Adrenal gland (tissue), 19 donors: Measurements from ENCODE around the gene JCHAIN. TPM values are rescaled to one million over a fixed set of nuclear protein-coding genes. Genes with fewer than 3 reads are reported as not detected.

Experiments
- DNase-seq, 7 donors: peaks; one replicate each; pipeline ENCODE4 v3.0.0-alpha.2; 2019 to 2020
- H3K27ac ChIP-seq, 5 donors: fragments of 200-600 bp; sonication (generic) in 4 of 5; 1 replicate in 3 of 5; 2 replicates in 2 of 5; pipeline versions ENCODE4 v1.5.1 to v1.8.0; 2016 to 2020; ENCODE audit warnings: mild to moderate bottlenecking in 1 of 5
- H3K27me3 ChIP-seq: fragments of 200-600 bp; 2 replicates; pipeline ENCODE4 v1.8.0; 2021
- H3K36me3 ChIP-seq, 2 donors: fragments of 200-600 bp; replicated peaks in 1 of 2; 1 replicate in 1 of 2; 2 replicates in 1 of 2; pipeline versions ENCODE4 v1.5.1 to v1.8.0; 2018 to 2022
- H3K4me1 ChIP-seq, 2 donors: fragments of 200-600 bp; replicated peaks in 1 of 2; 1 replicate in 1 of 2; 2 replicates in 1 of 2; pipeline versions ENCODE4 v1.5.1 to v1.8.0; 2018 to 2021
- H3K4me3 ChIP-seq, 4 donors: fragments of 200-600 bp; sonication (generic) in 3 of 4; one replicate each; pipeline ENCODE4 v1.5.1; 2016 to 2018
- H3K9me3 ChIP-seq, 3 donors: fragments of 200-600 bp; sonication (generic) in 1 of 3; replicated peaks in 1 of 3; 1 replicate in 2 of 3; 2 replicates in 1 of 3; pipeline versions ENCODE4 v1.5.1 to v1.8.0; 2016 to 2021
- POLR2A ChIP-seq, 2 donors: fragments of 450-650 bp; IDR thresholded peaks; one replicate each; pipeline ENCODE4 v1.6.1; 2017; ENCODE audit warnings: antibody characterized with exemption in 2 of 2, mild to moderate bottlenecking in 2 of 2, moderate library complexity in 1 of 2
- WGBS, 4 donors: extraction: QIAGEN DNeasy Blood & Tissue Kit in 2 of 4; methylation state at CpG; one replicate each; pipeline versions ENCODE4 v1.1.5 to v1.1.7; 2013 to 2017; 5-methylcytosine and 5-hydroxymethylcytosine counted together
- intact Hi-C, 2 donors: fragments of 100-400 bp; cut with DNase I; formaldehyde crosslinking; loops; one replicate each; pipeline versions ENCODE4 v1.14.1 to v1.15.0; 2022 to 2023
- long read RNA-seq, 10 donors: library from polyadenylated mRNA in 3 of 10; unstranded in 2 of 10; stranded (forward) in 1 of 10; transcript quantifications; one replicate each; pipeline ENCODE4 v2.0.0 and lab custom pipeline, GENCODE V29; 2021 to 2026
- polyA plus RNA-seq, 3 donors: library from polyadenylated mRNA; stranded (reverse); fragments of 200-250 nt in 2 of 3; fragments of 350-450 nt in 1 of 3; fragmentation: Illumina TruSeq in 1 of 3; extraction: RNeasy Lipid Tissue Mini Kit (QIAGEN cat#74804) in 1 of 3; gene quantifications; one replicate each; pipeline ENCODE4 v1.2.3, GENCODE V29; 2013 to 2014
- total RNA-seq, 9 donors: library from RNA; depleted of rRNA in 4 of 9; stranded (reverse); fragments of >200 nt in 4 of 9; fragments of 120-200 nt in 1 of 9; fragmentation: NEBNext Ultra II Directional in 1 of 9; extraction: Animal tissue kit (Norgen Biotek cat#: 25700) in 1 of 9; gene quantifications; one replicate each; pipeline versions ENCODE4 v1.1.0 to v1.2.4, GENCODE V29; 2013 to 2023
- TF ChIP-seq, protein P1 (sequence below), 6 experiments: fragments of 450-650 bp in 4 of 6; fragments of 200-600 bp in 2 of 6; sonication (generic) in 1 of 6; IDR thresholded peaks; 1 replicate in 5 of 6; 2 replicates in 1 of 6; pipeline versions ENCODE4 v1.5.1 to v1.8.0; 2016 to 2021; ENCODE audit warnings: antibody characterized with exemption in 6 of 6, mild to moderate bottlenecking in 2 of 6, moderate library complexity in 1 of 6
- donor health status: healthy with polysubstance abuse.
- donor health status: Bipolar disorder and iron deficiency.
- donor health status: DM: yes; HTN: yes; CAD: no.
- donor health status: DM: no; HTN: no; CAD: no.
- donor health status: DM: no; HTN: no; CAD: no.
- donor health status: DM: yes; HTN: yes; CAD: no.

Gene JCHAIN
- total RNA-seq: 10 to 100 TPM in 1 of 9 donors, 1 to 10 TPM in 5, under 1 TPM in 2, not detected in 1; 0.11 to 24.9 (median 1.9) TPM
- 100 to 1,000 TPM in 1 of 3 donors, 1 to 10 TPM in 1, under 1 TPM in 1; 0.98 to 124 (median 8.3) TPM for polyA plus RNA-seq
- long read RNA-seq, donor 1, partial matches to known transcripts: 8 of 8 reads
- long read RNA-seq, donor 1, other reads (novel, unspliced or antisense): 0 of 8 reads
- long read RNA-seq, donor 2: 0 reads
- long read RNA-seq, donor 3: 0 reads
- long read RNA-seq, donor 4: 0 reads
- long read RNA-seq, donor 5, transcript JCHAIN-201 (4 exons, 1,438 nt): major isoform, 17 of 18 reads
- long read RNA-seq, donor 5, partial matches to known transcripts: 0 of 18 reads
- long read RNA-seq, donor 5, other reads (novel, unspliced or antisense): 1 of 18 reads
- long read RNA-seq, donor 6, partial matches to known transcripts: 0 of 7 reads
- long read RNA-seq, donor 6, other reads (novel, unspliced or antisense): 3 of 7 reads
- long read RNA-seq, donor 7: 0 reads
- long read RNA-seq, donor 8: 0 reads
- long read RNA-seq, donor 9: 0 reads
- long read RNA-seq, donor 10: 0 reads

DNA sequence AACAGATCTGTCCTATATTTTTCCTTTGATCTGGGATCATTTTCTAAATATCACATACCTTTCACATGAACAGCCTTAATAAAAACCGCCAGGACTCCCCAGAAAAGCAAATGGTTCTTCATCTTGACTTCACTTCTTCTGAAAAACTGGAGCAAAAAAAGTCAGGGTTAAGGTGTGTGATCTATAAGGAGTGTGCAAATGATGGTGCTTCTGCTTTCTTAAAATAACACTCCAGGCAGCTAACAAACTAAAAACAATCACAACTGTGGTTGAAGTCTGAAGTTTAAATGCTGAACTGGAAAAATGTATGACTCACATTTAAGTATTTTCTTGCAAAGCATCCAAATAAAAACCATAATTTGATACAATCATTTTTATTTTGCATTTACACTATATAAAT lies at the start of gene JCHAIN:
Gene JCHAIN, minus strand, starts transcription at position 140 of the 400 bp plus-strand sequence. Its CDS starts 18 bp downstream, at position 122.
- Histone ChIP-seq H3K36me3 (no peaks in the 10 kb centered on the region), H3K27me3 (no peaks in the 10 kb centered on the region), H3K27ac (no peak within 1 kb of the TSS), H3K4me3 (no peak within 1 kb of the TSS), H3K9me3 (no peaks in the 10 kb centered on the region), H3K4me1 (no peaks in the 10 kb centered on the region)
- no peak for TF ChIP-seq POLR2A (IDR thresholded peaks at IDR 0.05)
- TF ChIP-seq, protein P1, sequence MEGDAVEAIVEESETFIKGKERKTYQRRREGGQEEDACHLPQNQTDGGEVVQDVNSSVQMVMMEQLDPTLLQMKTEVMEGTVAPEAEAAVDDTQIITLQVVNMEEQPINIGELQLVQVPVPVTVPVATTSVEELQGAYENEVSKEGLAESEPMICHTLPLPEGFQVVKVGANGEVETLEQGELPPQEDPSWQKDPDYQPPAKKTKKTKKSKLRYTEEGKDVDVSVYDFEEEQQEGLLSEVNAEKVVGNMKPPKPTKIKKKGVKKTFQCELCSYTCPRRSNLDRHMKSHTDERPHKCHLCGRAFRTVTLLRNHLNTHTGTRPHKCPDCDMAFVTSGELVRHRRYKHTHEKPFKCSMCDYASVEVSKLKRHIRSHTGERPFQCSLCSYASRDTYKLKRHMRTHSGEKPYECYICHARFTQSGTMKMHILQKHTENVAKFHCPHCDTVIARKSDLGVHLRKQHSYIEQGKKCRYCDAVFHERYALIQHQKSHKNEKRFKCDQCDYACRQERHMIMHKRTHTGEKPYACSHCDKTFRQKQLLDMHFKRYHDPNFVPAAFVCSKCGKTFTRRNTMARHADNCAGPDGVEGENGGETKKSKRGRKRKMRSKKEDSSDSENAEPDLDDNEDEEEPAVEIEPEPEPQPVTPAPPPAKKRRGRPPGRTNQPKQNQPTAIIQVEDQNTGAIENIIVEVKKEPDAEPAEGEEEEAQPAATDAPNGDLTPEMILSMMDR (IDR thresholded peaks at IDR 0.05): no peak
- no peak for DNase-seq
- WGBS, 4 donors: 44 to 84% (median 75%) methylated on average over 1 of the region's 1 CpG
- intact Hi-C loops: no loop called here

DNA sequence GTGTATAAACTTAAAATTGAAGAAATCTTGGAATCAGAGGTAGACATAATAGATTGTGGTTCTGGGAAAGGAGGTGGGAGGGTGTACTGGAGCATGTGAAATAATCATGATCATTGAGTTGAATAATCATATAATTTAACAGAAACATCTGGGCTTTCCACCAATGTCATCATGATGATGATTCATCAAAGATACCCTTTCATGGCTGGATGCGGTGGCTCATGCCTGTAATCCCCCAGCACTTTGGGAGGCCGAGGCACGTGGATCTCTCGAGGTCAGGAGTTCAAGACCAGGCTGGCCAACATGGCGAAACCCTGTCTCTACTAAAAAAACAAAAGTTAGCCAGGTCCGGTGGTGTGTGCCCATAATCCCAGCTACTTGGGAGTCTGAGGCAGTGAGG lies 48.8 kb upstream of the JCHAIN start:
- DNase-seq: peak in 2 of 7 donors; percentile 25 to 42
- intact Hi-C loops: loop anchor here in 1 of 2 donors (10.0 kb wide), 1 partner anchor 50 kb away; no protein-coding TSS in a partner anchor
- Histone ChIP-seq H3K4me1 (peaks cover 27 to 46% of the 10 kb centered on the region in 2 donors), H3K27me3 (no peaks in the 10 kb centered on the region), H3K4me3 (no peak overlapping the region), H3K9me3 (no peaks in the 10 kb centered on the region), H3K36me3 (no peaks in the 10 kb centered on the region), H3K27ac (peak overlapping the region in 2 of 5 donors; percentile 35 to 59)
- TF ChIP-seq, protein P1 (IDR thresholded peaks at IDR 0.05): no peak
- no peak for TF ChIP-seq POLR2A (IDR thresholded peaks at IDR 0.05)
- 54 to 72% (median 56%) methylated on average over 2 to 6 of the region's 6 CpGs for WGBS, 4 donors

DNA sequence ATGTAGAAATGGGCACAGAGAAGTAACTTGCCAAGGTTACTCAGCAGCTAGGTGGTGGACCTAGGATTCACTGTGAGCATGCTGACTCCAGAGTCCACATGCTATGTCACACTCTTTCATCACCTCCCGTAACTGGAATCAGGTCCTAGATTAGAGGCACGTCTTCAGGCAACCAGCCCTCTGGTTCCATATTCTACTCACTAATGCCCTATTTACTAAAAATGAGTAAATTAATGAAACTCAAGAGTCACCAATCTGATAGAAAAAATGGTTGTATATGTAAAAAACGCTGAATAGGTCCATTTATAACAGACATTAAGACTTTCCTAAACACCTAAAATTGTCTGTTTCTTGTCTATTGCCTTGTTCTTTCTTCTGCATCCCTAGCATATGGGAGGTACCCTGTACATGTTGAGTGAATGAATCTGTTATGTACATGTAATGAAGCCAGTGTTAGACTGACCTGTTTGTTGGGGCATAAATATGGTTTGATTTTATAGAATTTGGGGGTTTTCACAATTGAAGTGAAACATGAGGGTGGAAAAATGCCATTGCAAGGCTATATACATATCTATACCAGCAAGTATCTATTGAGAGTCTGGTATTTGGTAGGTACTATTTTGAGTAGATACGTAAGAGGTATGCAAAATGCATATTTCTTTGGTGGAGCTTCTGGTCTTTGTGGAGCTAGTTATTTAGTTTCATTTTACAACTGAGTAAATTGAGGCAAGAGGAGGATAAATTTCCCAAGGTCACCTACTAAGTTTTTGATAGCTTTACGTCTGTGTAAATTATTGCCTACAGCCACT lies 48.0 kb upstream of the JCHAIN start:
- Histone ChIP-seq H3K36me3 (no peaks in the 10 kb centered on the region), H3K27ac (peak overlapping the region in 4 of 5 donors; percentile 13 to 59 (median 39)), H3K4me1 (peaks cover 27 to 49% of the 10 kb centered on the region in 2 donors), H3K4me3 (no peak overlapping the region), H3K27me3 (no peaks in the 10 kb centered on the region), H3K9me3 (no peaks in the 10 kb centered on the region)
- WGBS, 4 donors: 58 to 69% (median 66%) methylated on average over 5 of the region's 5 CpGs
- intact Hi-C loops: loop anchor here in 1 of 2 donors (10.0 kb wide), 1 partner anchor 51 kb away; no protein-coding TSS in a partner anchor
- DNase-seq: peak in 4 of 7 donors; percentile 37 to 59 (median 53)
- TF ChIP-seq, protein P1 (IDR thresholded peaks at IDR 0.05): no peak
- no peak for TF ChIP-seq POLR2A (IDR thresholded peaks at IDR 0.05)
